ENCODE data around the gene ADGRV1.

GRCh38 chr5:90547072-90547536 is 11.5 kb upstream of the ADGRV1 start:
- TF ChIP-seq CTCF (IDR thresholded peaks at IDR 0.05; ENCODE audit: low read depth, low read length) (no peak), POLR2A (IDR thresholded peaks at IDR 0.05; ENCODE audit: extremely low read depth, insufficient read length) (no peak), MAX (IDR thresholded peaks at IDR 0.05; ENCODE audit: low read depth, low read length) (no peak)

All from NB4 (cell line).